SHP77 treated with DMSO at 0.1 percent for 48 hours (cell line): ENCODE measurements around the gene ASB4.
A peak's percentile ranks its signal among the peaks of the same experiment; 100 is the strongest.
"Not testable (repeated sequence)": the region's sequence is repeated elsewhere in the genome, so short reads cannot be mapped to it uniquely, and the experiment has no call there.

ENCODE experiments used
- DNase-seq: peaks from one replicate; lab custom pipeline; 2025; lab: John Stamatoyannopoulos, UW

ASB4 gene

DNA sequence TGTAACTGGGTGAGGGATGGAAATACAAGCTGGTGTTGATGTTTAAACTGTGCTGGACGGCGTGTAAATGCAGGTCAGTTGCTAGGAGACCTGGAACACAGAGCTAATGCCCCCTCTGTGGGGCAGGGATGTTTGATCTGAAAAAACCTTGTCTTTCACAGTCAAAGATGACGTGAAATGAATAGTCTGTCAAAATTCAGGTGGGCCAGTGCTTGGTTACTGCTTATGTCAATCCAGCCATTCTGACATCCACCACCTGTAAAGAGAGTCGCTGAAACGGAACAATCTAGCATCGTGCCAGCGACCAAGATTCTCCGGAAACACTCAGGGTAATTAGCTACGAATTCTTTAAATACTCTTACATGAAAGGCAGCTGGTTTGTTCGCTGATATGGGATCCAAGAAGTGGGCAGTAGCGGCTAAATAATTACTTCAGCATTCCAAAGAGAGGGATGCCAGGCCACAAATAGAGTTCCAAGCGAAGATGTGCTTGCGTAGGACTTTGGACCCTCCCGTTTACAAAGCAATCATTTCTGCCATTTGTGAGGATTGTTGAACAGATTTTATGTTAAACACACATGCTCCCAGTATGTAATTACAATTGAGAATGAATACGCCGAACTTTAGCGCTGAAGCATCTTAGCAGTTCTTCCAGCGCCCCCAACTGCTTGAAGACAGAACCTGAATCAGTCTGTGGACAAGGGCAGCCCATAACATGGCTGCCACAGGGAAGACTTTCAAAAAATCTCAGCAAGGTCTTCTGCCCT lies 7.3 kb upstream of the ASB4 start:
- peak; percentile 43 for DNase-seq

GRCh38 chr7:95479992-95480624 lies 5.6 kb upstream of the ASB4 start:
- DNase-seq, result no peak

- DNase-seq, result no peak
These were observed 4.2 kb upstream of the ASB4 start for GRCh38 chr7:95481271-95482165.

- no peak for DNase-seq
These were observed 3.3 kb upstream of the ASB4 start for GRCh38 chr7:95482424-95482823.

- no peak for DNase-seq
These were observed 4.6 kb downstream of the ASB4 start for GRCh38 chr7:95490231-95490762.

- no peak for DNase-seq
These were observed 5.5 kb downstream of the ASB4 start for GRCh38 chr7:95491201-95491600.

GRCh38 chr7:95491634-95492314 lies 6.0 kb downstream of the ASB4 start:
- DNase-seq, result no peak

GRCh38 chr7:95493247-95493646 lies 7.5 kb downstream of the ASB4 start:
- no peak for DNase-seq

GRCh38 chr7:95493844-95494243 lies 8.1 kb downstream of the ASB4 start:
- no peak for DNase-seq

DNA sequence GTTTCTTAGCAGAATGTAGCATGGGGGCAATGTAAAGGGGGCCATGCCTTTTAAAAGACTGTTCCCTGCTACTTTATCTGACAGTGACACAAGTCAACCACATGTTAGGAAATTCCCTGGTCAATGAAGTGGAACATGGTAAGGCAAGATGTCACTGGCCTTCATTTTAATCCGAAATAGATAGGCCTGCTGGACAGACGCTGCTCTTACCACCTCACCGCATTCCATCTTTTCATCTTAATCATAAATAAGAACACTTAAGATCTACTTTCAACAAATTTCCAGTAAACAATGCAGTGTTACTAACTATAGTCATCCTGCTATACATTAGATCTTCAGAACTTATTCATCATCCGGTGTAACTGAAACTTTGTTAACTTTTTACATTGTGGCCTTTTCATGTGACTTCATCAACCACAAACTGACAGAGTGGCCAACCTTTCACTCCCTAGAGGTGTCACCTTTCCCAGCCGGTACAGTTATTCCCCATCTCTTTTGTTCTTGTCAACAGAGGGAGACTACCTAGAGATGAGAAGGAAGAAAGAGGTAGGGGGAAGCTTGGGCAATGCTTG lies 15.6 kb downstream of the ASB4 start:
- no peak for DNase-seq

DNA sequence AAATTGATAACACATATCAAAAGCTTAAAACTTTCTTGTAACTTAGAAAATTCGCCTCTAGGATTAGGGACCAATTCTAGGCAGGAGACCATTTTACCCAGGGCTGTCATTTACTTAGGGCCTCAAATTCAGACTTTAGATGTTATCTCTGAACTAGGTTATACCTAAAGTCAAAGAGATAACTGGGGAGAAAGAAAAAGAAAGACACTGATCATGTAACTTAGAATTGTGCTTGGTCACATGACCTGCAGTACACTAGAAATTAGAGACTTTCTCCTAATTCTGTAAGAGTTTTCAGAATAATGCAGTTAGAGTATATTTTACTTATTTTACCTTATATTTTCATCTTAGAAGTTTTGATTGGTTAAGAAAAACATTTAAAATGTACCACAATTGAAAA lies 16.7 kb downstream of the ASB4 start:
- no peak for DNase-seq

DNA sequence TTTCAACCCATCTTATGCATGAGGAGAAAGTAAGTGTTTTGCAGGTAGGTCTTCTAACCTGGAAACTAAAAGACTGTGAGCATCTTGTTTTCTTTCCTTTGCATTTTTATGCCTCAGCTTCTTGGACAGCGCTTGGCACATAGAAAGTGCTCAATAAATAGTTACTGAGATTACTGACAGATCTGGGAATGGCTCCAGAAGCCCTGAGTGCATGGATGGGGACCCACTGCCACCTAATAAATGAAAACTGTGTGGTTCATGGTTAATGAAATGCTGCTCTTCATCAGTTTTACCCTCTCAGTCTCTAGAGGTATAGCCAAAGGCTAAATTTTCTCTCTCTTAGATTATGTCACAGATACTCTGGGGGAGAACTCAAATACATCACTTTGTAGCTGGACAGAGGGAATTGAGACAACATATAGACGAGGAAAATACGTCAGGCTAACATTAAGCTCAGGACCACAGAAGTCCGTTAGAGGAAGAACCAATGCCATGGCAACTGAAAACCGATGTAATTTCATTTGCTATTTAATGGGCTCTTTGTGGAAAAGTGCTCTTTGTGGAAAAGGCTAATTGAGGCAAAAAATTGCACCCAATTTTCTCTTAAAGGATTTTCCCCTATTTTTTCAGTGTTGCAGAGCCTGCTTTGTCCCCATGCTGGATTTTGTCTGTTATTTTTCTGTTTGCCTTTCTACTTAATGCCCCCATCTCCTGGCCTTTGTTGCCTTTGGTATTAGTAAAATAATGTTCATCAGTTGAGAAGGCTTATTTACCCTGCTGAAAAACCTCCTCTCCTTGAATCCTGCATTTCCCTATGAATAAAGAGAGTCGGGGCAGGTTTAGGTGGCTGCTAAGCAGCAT lies 17.8 kb downstream of the ASB4 start:
- no peak for DNase-seq

DNA sequence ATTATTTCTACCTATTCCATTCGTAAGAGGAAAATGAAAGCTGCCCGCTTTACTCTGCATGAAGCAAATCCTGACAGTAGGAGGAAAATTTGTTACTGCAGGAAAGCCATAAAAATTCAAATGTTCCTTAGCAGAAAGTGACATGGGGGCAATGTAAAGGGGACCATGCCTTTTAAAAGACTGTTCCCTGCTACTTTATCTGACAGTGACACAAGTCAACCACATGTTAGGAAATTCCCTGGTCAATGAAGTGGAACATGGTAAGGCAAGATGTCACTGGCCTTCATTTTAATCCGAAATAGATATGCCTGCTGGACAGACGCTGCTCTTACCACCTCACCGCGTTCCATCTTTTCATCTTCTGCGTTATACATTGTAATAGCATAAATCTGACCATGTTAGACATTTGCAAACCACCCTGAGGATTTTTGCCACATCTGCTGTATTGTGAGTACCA lies 18.4 kb downstream of the ASB4 start:
- DNase-seq, result not testable (repeated sequence)

- DNase-seq, result no peak
These were observed 23.0 kb downstream of the ASB4 start for GRCh38 chr7:95508780-95509179.

- DNase-seq, result no peak
These were observed 23.5 kb downstream of the ASB4 start for GRCh38 chr7:95509199-95509598.

DNA sequence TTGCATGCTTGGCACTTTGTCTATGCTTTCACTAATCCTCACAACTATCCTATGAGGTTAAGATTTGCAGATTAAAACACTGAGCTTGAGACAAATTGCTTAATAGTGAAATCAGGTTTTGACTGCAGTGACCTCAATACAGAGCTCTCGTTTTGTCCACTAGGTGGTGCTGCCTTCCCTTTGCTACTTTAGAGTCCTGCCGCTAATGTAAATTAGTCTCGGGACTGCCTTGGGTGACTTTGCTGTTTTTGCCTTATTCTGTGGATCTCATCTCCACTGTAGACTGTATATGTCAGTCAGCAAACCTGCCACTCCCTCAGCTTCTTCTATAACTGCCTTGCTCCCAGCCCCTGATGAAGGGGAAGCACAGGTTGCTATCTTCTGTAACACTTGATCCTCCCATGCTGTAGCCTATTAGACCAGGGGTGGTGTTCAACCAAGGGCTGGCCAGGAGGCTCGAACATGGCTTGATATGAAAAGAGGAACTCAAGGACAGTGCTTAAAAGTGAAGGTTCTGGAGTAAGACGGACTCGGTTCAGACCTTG lies 26.0 kb downstream of the ASB4 start:
- peak; percentile 59 for DNase-seq

DNA sequence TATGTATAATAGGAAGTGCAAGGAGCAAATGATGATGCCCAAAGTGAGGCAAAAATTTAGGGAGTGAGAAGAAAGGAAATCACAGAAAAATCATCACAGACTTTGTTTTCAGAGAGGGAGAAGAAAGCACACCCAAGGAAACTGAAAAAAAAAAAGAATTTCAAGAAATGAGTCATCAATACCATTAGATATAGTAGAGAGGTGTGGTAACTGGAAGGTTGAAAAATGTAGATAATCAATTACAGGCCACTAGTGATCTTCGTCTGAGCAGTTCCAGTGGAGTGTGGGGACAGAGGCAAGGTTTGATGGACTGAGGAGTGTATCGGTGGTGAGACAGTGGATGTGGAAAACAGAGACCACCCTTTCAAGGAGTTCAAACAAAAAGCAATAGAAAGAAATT lies 31.7 kb downstream of the ASB4 start:
- no peak for DNase-seq

GRCh38 chr7:95517870-95518269 lies 32.1 kb downstream of the ASB4 start:
- no peak for DNase-seq

DNA sequence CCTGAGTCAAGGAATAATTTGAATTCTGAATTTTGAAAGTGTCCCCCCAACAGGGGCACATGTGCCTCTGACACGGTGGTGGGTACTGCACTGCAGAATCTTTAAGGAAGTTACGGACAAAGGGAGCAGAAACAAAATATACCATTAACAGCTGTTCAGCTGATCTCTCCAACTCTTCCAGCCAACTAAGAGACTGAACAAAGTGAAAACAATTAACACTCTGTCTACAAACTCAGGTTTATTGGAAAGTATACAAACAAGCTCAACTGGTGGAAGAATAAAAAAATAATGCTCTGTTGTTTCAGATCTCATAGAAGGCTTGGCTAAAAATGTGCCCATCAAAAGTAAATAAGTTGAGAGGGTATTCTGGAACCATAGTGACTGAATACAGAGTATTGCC lies 34.4 kb downstream of the ASB4 start:
- DNase-seq, result no peak

GRCh38 chr7:95525503-95525902 lies 39.8 kb downstream of the ASB4 start:
- no peak for DNase-seq
